Middle frontal gyrus (tissue), 1 donor: ENCODE measurements around the gene FBL.

Experiments
- DNase-seq: peaks from one replicate; pipeline ENCODE4 v3.0.0-alpha.2; 2015; ENCODE audit warnings: low spot score; ENCODE audit errors: extremely low spot score

The FBL gene

GRCh38 chr19:39796000-39796498, 50.1 kb downstream of the FBL start:
- no peak for DNase-seq

- DNase-seq = no peak
Observed at GRCh38 chr19:39795001-39795400, 51.2 kb downstream of the FBL start.

DNA sequence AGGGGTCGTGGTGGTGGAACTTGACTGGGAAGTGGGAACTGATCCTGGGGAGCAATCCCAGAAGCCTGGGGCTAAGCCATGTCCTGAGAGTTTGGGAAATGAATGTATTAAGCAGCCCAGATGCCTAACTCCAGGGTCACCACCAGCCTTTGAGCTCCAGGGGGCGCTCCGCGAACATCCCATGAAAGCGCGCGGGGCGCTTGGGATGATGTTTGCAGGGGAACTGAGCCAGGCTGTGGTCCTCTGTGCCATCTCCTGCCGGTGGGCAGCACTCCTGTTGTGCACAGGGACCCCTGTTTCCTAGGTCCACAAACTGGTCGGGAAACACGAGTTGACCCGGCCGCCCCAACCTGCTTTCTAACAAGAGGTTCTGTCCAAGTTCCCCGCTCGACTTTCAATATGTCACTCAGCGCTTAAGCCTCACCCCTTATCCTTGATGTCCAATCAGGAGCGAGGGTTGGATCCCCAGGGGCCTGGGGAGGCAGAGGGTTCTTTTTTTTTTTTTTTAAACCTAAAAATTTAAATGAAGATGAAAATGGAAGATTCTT, 53.1 kb downstream of the FBL start:
- DNase-seq = peak; percentile 28

DNA sequence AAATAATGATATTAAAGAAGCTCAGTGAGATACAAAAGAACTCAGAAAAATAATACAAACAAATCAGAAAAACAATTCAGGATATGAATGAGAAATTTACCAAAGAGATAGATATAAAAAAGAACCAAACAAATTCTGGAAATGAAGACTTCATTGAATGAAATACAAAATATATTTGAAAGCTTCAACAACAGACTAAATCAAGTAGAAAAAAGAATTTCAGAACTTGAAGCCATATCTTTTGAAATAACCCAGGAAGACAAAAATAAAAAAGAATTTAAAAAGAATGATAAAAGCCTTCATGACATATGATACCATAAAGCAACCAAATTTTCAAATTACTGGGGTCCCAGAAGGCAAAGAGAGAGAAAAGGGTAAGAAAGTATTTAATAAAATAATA, 57.9 kb downstream of the FBL start:
- no peak for DNase-seq
